ENCODE results near the gene NXF1.
A peak's percentile ranks its signal among the peaks of the same experiment; 100 is the strongest.

- TF ChIP-seq CTCF (IDR thresholded peaks at IDR 0.05) = no peak
- TF ChIP-seq POLR2AphosphoS5 (IDR thresholded peaks at IDR 0.05) = peak; percentile 35 to 80 (median 77)
- peak in 1 of 2 donors; percentile 47 for TF ChIP-seq POLR2A (IDR thresholded peaks at IDR 0.05)
- TF ChIP-seq EP300 (IDR thresholded peaks at IDR 0.05) = no peak
Measured at GRCh38 chr11:62791501-62792201, 13.6 kb downstream of the NXF1 start, which contains the start of gene TMEM223.
